SK-N-SH (cell line): ENCODE data around the gene ASB8.

Source experiments
- RXRA ChIP-seq: IDR thresholded peaks from 2 replicates; pipeline ENCODE4 v1.4.0; 2012; ENCODE audit warnings: low read depth, mild to moderate bottlenecking, borderline replicate concordance
- TF ChIP-seq, protein P1 (sequence below): fragments of 200-600 bp; sonication (generic); IDR thresholded peaks from 2 replicates; pipeline ENCODE4 v1.6.1; 2017; ENCODE audit warnings: antibody characterized with exemption, mild to moderate bottlenecking, moderate library complexity

DNA sequence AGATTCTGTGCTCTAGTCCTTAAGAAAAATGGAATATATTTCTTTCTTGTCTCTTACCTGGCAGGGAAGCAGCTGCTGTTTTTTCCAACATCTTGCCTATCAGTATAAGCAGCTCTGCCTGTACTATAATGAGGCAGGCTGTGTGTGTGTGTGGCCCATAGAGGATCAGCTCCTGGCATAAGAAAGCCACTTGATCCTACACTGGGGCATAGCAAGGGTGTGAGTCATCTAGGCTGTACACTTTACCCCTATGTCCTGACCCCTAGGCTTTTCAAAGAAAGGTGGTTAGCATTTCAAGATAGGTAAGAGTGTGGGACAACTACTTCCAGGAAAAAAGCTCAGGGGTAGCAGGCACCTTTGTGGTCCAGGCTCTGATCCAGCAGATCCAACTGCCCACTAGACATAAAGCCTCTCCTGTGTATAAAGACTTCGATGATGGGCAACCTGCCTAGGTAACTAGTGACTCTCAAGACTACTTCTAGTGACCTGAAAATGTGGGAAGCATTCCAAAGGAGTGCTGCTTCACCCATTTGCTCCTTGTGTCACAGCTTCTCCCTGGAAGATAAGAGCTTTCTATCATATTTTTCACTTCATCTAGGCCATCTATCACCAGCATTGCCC is 46.5 kb downstream of the ASB8 start:
- TF ChIP-seq, protein P1, sequence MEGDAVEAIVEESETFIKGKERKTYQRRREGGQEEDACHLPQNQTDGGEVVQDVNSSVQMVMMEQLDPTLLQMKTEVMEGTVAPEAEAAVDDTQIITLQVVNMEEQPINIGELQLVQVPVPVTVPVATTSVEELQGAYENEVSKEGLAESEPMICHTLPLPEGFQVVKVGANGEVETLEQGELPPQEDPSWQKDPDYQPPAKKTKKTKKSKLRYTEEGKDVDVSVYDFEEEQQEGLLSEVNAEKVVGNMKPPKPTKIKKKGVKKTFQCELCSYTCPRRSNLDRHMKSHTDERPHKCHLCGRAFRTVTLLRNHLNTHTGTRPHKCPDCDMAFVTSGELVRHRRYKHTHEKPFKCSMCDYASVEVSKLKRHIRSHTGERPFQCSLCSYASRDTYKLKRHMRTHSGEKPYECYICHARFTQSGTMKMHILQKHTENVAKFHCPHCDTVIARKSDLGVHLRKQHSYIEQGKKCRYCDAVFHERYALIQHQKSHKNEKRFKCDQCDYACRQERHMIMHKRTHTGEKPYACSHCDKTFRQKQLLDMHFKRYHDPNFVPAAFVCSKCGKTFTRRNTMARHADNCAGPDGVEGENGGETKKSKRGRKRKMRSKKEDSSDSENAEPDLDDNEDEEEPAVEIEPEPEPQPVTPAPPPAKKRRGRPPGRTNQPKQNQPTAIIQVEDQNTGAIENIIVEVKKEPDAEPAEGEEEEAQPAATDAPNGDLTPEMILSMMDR: no peak
- TF ChIP-seq RXRA: no peak
